Dermis microvascular lymphatic vessel endothelial cell (primary cell): ENCODE data around the gene SDR42E1. TPM values are rescaled to one million over a fixed set of nuclear protein-coding genes. Genes with fewer than 3 reads are reported as not detected.

Source experiments
- DNase-seq, 2 donors: peaks; one replicate each; pipeline versions ENCODE4 v3.0.0 to v3.0.0-alpha.2; 2010; ENCODE audit warnings: low read depth in 2 of 2
- total RNA-seq: library from RNA; depleted of rRNA; stranded (reverse); fragments of >200 nt; gene quantifications from 2 replicates; pipeline ENCODE4 v1.2.1, GENCODE V29; 2014

Gene SDR42E1
- 1.3 and 4.4 TPM in 2 replicates for total RNA-seq

GRCh38 chr16:82011199-82011641 lies at the start of gene SDR42E1:
TSS of gene SDR42E1 (minus strand) at chr16:82011470. CDS start at chr16:82000858, 10,612 bp downstream.
- DNase-seq, result peak in 1 of 2 donors; percentile 26

GRCh38 chr16:82059983-82060421 lies 48.7 kb upstream of the SDR42E1 start:
- no peak for DNase-seq

- DNase-seq, result no peak
Measured at GRCh38 chr16:82059161-82059982, 48.1 kb upstream of the SDR42E1 start.

- DNase-seq, result no peak
Measured at GRCh38 chr16:82056550-82056896, 45.3 kb upstream of the SDR42E1 start.

GRCh38 chr16:82055728-82056549 lies 44.7 kb upstream of the SDR42E1 start:
- DNase-seq, result no peak

- DNase-seq, result no peak
Measured at GRCh38 chr16:82055117-82055516, 43.8 kb upstream of the SDR42E1 start.

GRCh38 chr16:82051656-82052055 lies 40.4 kb upstream of the SDR42E1 start:
- no peak for DNase-seq

GRCh38 chr16:82050909-82051357 lies 39.7 kb upstream of the SDR42E1 start:
- no peak for DNase-seq

GRCh38 chr16:82050506-82050905 lies 39.2 kb upstream of the SDR42E1 start:
- DNase-seq, result no peak

GRCh38 chr16:82049484-82049883 lies 38.2 kb upstream of the SDR42E1 start:
- no peak for DNase-seq

- no peak for DNase-seq
Measured at GRCh38 chr16:82047787-82048186, 36.5 kb upstream of the SDR42E1 start.

GRCh38 chr16:82047374-82047773 lies 36.1 kb upstream of the SDR42E1 start:
- no peak for DNase-seq

- no peak for DNase-seq
Measured at GRCh38 chr16:82046941-82047340, 35.7 kb upstream of the SDR42E1 start.

- no peak for DNase-seq
Measured at GRCh38 chr16:82046541-82046940, 35.3 kb upstream of the SDR42E1 start.

- no peak for DNase-seq
Measured at GRCh38 chr16:82045465-82045864, 34.2 kb upstream of the SDR42E1 start.

- no peak for DNase-seq
Measured at GRCh38 chr16:82044585-82044911, 33.3 kb upstream of the SDR42E1 start.

GRCh38 chr16:82043680-82044584 lies 32.7 kb upstream of the SDR42E1 start:
- DNase-seq, result no peak

GRCh38 chr16:82042846-82043245 lies 31.6 kb upstream of the SDR42E1 start:
- no peak for DNase-seq

GRCh38 chr16:82042144-82042543 lies 30.9 kb upstream of the SDR42E1 start:
- DNase-seq, result no peak

GRCh38 chr16:82041542-82041941 lies 30.3 kb upstream of the SDR42E1 start:
- DNase-seq, result no peak

- no peak for DNase-seq
Measured at GRCh38 chr16:82040296-82040695, 29.0 kb upstream of the SDR42E1 start.

- DNase-seq, result peak; percentile 52 to 75
Measured at GRCh38 chr16:82037666-82038065, 26.4 kb upstream of the SDR42E1 start.
